OCI-LY3 (cell line): Measurements from ENCODE around the gene MGST2.

Experiments
- CTCF ChIP-seq: fragments of 200-600, 300-600 bp; sonication (generic); IDR thresholded peaks from 2 replicates; pipeline ENCODE4 v1.5.1; 2014; ENCODE audit warnings: antibody characterized with exemption, low read length, low read depth
- EZH2phosphoT487 ChIP-seq: fragments of 200-600 bp; shearing (Covaris generic); IDR thresholded peaks from 2 replicates; pipeline ENCODE4 v1.6.1; 2018; ENCODE audit warnings: antibody characterized with exemption, mixed run types, low read depth

DNA sequence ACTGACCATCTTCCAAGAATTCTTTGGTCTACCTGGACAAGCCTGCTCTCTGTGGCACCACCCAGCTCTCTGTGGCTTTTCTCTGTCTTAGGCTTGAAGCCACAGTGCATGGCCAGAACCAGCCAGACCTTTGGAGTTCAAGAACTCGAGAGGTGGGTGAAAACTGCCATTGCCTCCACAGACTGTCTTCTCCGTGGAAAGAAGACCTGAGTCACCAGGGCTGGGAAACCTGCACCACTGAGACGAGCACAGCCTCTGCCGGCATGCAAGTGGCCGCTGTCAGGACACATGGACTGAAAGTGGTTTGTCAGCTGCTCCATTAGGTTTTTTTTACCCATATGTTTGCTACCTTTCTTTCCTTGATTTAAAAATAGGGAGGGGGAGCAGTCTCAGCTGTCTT, 74.5 kb downstream of the MGST2 start:
- TF ChIP-seq CTCF (no peak), EZH2phosphoT487 (no peak)
